Amniotic epithelial cell (primary cell): ENCODE results near the gene CYB5A.

Experiments
- DNase-seq: peaks from one replicate; pipeline ENCODE4 v3.0.0-alpha.2; 2010; ENCODE audit warnings: low read depth

Gene CYB5A

GRCh38 chr18:74248189-74248588, 43.6 kb downstream of the CYB5A start:
- no peak for DNase-seq

DNA sequence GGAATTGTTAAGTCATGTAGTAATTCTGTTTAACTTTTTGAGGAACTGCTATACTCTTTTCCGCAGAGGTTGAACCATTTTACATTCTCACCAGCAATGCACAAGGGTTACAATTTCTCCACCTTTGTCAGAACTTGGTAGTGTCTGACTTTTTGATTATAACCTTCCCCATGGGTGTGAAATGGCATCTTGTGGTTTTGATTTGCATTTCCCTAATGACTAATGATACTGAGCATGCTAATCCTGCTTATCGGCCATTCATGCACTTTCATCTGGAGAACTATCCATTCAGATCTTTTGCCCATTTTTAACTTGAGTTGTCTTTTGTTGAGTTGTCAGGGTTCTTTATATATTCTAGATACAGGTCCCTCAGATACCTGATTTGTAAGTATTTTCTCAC, 47.2 kb downstream of the CYB5A start:
- peak; percentile 58 for DNase-seq

DNA sequence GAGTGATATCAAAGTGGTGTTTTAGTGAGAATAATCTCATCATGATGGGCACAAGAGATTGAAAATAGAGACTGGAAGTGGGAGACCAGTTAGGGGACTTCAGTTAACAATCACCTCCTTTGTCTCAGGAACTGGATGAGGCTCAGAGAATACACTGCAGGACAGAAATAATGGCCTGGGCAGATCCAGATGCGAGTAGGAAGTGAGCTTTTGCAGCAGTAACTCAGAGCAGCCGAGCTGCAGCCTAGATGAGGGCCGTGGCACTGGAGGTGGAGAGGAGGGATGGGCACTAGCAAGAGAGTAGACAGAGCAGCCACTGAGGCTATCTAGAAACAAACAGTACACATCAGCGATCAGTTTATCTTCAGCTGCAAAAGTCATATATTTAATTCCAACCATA, 48.6 kb downstream of the CYB5A start:
- no peak for DNase-seq

GRCh38 chr18:74242438-74243096, 49.2 kb downstream of the CYB5A start:
- peak; percentile 76 for DNase-seq

DNA sequence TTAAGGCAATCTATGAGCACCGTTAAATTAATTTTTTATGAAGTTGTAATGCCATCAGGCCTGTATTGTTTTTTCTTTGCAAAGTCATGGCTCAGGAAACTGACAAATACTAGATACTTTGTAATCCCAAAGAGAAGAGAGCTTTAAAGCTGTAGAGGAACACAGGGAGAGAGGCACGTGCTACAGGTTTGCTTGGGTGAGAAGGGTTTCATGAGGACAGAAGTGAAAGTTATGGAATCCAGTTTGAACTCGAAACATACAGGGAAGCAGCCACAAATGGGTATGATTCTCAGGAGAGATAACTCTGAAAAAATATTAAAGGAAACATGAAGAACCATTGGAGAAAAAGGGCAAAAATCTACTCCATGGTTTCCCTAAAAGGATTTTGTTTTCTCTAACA, 49.8 kb downstream of the CYB5A start:
- no peak for DNase-seq

DNA sequence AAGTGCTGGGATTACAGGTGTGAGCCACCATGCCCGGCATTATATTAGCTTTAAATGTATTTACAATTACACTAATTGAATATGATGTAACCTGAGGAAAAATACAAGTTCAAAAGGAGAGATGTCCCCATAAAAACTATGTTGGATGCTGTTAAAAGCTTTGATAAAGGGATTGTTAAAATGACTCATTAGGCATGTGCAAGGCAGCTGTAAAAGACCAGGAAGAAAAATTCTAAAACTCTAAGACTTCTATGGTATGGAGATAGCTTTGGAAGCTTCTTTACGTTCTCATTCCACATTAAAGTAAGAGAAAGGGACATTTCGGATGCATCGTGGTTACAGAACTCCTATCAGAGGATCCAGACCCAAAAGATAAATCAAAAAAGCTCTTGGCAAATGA, 50.3 kb downstream of the CYB5A start:
- DNase-seq = no peak

DNA sequence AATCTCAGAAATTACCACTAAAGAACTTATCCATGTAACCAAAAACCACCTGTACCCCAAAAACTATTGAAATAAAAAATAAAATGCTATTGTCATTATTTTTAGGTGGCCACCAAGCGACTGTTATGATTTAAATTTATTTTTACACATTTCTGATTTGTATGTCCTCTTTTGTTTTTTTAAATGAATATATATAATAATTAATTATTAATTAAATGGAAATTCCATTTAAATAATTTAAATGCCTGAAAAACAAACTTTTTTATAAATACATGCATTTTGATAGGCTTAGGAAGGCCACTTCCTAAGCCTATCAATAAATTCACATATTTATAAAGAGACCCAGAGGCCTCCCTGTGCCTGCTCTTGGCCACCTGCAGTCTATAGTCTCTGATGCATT, 52.2 kb downstream of the CYB5A start:
- no peak for DNase-seq

GRCh38 chr18:74234326-74235171, 57.2 kb downstream of the CYB5A start:
- DNase-seq = peak; percentile 100

DNA sequence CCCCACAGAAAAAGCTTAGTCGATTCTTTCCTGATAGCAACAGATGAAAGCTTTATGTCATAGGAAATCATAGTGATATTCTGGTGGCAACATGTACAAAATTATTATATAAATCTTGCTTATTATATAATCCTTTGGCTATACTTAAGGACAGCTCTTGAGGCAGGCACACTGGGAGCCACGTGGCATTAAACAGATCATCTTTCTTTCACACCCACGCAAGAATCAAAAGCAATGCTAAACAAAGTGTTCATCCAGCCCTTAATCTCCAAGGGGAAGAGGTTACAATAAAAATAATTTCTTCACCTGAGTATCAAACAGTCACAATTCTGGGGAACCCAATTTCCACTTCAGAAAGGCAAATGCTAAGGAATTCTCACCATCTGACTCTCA, 57.8 kb downstream of the CYB5A start:
- DNase-seq = no peak

DNA sequence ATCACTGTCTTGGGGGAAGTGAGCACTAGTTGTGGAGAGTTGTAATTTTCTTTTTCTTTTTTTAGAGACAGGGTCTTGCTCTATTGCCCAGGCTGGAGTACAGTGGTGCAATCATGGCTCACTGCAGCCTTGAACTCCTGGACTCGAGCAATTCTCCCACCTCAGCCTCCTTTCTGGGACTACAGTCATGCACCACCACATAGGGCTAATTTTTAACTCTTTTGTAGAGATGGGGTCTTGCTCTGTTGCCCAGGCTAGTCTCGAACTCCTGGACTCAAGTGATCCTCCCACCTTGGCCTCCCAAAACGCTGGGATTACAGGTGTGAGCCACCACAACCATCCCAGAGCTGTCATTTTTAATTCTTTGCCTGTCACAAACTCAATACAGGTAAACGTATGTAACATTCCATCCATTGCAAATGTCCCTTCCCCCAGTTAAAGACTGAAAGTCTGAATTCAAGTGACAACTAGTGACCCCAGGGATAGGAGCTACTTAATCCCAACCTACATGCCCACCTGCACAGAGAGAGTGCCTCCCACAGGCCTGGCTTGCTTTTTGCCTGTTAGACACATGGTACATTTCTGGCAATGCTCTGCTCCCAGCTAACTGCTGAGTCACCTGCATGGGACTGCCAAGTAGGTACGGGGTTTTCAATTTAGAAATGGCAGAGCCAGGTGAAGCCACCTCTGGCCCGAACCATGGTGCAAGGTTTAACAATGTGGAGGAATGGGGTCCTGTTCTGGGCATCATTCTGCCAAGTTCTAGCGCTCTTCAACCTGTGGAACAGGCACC, 60.6 kb downstream of the CYB5A start:
- no peak for DNase-seq

DNA sequence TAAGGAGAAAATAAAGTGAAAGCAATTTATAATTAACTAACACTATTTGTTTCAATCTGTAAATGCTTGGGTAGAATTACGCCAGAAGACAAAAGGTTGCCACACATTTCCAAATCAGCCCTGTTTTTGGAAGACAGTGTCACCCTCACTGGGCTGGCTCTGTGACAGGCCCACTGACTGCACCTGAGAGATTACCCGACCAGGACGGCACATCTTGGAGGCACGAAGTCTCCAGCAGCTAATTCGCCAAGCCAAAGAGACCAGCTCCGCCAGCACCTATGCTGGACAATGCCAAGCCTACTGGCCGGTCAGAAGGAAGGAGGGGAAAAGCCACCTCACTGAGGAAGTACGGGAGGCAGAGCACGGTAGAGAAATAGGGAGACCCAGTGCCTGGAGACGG, 61.9 kb downstream of the CYB5A start:
- DNase-seq = no peak

DNA sequence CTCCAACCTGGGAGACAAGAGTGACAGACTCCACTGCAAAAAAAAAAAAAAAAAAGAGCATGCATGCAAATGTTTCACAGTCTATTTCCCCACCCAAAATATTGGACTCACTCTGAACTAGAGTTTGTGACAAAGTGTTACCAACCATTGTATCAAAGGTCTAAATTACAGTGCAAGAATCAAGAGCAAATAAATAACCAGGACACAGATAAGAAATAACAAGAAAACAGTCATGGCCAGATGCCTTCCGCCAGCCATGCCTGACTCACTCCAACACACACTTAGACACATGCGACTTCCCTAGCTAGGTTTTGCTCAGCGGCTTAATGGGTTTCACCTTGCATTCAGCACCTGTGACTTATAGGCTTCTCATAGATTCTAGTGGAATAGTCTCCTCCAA, 62.8 kb downstream of the CYB5A start:
- no peak for DNase-seq

DNA sequence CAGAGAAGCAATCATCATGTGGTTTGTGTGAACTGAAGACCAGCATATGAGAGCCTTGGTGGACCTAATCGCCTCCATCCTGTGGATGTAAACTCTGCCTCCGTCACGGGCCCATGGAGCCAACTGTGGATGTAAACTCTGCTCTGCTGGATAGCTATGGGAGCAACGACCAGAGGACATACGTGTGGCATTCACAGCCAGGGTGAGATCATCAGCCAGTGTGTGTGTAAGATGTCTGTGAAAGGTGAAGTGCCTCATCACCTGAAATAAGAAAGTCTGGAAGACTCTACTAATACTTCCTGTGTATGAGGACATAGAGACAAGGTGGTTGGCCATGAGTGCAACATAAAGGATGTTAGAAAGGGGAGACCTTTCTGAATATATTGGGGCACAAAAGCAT, 63.5 kb downstream of the CYB5A start:
- DNase-seq = no peak

DNA sequence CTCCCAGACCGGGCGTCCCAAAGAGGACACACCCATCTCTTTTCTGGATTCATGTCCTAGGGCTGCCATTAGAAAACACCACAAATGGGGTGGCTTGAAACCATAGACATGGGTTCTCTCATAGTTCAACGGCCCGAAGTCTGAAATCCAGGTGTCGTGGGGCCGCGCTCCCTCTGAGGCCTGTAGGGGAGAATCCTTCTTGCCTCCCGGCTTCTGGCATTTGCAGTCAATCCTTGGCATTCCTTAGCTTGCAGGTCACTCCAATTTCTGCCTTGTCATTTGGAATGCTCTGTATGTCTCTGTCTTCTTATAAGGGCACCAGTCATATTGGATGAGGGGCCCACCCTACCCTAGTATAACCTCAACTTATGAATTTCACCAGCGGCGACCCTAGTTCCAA, 65.1 kb downstream of the CYB5A start:
- DNase-seq = no peak

DNA sequence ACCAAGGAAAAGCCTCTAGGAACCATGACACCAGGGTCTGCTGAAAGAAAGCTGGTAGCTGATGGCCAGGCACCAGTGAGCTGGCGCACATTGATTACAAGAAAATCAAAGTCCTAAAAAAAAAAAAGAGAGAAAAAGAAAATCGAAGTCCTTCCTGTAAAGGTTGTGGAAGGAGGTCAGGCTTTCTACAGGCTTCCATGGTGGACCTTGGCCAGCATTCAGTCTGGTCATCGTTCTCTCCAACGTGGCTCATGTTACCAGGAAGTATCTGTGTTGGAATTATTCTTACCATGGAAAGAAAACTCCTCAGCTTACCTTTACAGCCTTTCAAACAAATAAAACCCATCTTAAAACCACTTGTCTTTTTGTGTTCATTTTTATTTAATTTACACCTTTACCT, 65.6 kb downstream of the CYB5A start:
- DNase-seq = no peak

DNA sequence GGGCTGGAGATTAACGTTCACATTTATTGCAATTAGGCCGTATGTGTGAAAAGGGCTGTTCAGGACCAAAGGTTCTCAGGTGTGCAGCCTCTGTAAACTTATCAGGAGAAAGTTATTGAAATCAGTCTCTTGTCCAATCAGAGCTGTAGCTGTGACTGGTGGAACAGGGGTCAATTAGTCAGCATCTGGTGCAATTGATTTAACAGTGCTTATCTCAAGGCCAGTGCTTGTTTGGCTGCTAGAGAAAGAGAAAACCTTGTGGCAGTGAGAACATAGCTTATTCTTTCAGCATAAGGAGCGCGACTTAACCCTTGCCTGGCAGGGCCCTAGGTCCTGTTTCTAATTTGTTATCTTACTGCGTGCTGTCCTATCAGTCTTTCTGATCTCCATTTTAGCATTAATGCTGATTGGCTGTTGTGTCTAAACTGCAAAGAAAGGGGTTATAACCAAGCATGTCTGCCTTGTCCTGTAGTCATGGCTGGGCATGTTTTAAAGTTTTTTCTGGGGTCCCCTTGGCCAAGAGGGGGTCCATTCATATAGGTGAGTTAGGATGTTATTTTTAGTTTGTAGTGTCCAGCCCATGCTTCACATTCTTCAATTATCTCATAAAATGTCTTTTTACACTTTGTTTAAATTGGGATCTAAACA, 66.4 kb downstream of the CYB5A start:
- peak; percentile 93 for DNase-seq

- DNase-seq = no peak
Measured at GRCh38 chr18:74222710-74223494, 68.9 kb downstream of the CYB5A start.

- no peak for DNase-seq
Measured at GRCh38 chr18:74221081-74221480, 70.7 kb downstream of the CYB5A start.

GRCh38 chr18:74219056-74219455, 72.7 kb downstream of the CYB5A start:
- DNase-seq = peak; percentile 85

DNA sequence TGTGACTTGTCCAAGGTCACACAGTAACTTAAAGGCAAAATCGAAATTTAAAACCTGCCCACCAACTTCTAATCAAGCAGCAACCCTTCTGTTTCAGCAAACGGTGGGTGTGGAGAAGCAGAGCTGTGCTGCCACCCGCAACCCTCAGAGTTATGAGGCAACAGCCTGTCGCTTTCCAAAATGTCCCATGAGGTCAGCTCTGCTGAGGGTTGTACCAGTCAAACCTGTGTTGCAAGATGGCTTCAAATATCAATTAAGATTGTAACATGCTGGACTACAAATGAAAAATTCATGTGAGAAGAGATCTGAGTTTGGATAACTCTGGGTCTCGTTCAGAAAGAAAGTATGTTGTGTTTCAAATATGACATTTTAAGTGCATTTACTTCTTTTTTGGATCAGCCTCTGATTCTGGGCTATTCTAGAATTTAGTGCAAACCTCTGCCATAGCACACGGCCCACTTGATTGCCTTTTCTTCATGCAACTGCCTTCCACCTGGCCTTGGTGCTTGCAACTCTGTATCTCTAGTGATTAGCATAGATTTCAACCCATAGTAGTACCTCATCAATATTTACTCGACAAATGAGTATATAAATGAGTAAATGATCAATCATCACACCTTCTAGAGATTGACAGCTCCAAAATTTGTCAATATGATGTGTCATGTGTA, 74.2 kb downstream of the CYB5A start:
- DNase-seq = no peak

DNA sequence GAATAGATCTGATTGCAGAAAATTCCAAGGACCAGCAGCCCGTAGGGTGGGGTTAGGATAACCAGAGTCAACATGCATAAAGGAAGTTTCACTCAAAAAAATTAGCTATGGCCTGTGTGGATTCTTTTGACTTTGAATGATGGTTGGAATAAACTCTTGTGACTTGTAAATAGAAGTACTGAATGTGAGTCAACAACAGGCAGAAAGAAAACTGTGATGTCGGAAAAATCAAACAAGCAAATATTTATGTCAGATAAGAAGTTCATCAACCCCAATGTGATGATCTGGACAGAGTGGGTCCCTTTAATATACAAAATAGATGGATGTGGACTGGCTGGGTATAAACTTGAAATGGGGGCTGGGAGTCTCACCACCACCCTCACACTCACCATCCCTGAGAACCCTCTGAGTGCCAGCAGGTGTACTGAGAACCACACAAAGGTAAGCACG, 75.1 kb downstream of the CYB5A start:
- no peak for DNase-seq
